Measurements from ENCODE around the gene DUSP28. TPM values are rescaled to one million over a fixed set of nuclear protein-coding genes. Genes with fewer than 3 reads are reported as not detected.
"Not testable (repeated sequence)": the region's sequence is repeated elsewhere in the genome, so short reads cannot be mapped to it uniquely, and the experiment has no call there.

DUSP28 gene
- polyA plus RNA-seq (ENCODE audit: insufficient read length in 12 of 12) = 10 to 100 TPM in 8 of 12 donors, 1 to 10 TPM in 3, not detected in 1; 9.1 to 14.3 (median 12.6) TPM
- long read RNA-seq, donor 1, transcript DUSP28-201 (3 exons, 1,555 nt) = major isoform, 5 of 10 reads
- long read RNA-seq, donor 1, partial matches to known transcripts = 0 of 10 reads
- long read RNA-seq, donor 1, other reads (novel, unspliced or antisense) = 0 of 10 reads
- long read RNA-seq, donor 2, partial matches to known transcripts = 0 of 6 reads
- long read RNA-seq, donor 2, other reads (novel, unspliced or antisense) = 0 of 6 reads
- long read RNA-seq, donor 3, partial matches to known transcripts = 0 of 6 reads
- long read RNA-seq, donor 3, other reads (novel, unspliced or antisense) = 0 of 6 reads
- long read RNA-seq, donor 4, partial matches to known transcripts = 0 of 7 reads
- long read RNA-seq, donor 4, other reads (novel, unspliced or antisense) = 0 of 7 reads
- long read RNA-seq, donor 5, partial matches to known transcripts = 0 of 6 reads
- long read RNA-seq, donor 5, other reads (novel, unspliced or antisense) = 0 of 6 reads
- long read RNA-seq, donor 6, partial matches to known transcripts = 0 of 2 reads
- long read RNA-seq, donor 6, other reads (novel, unspliced or antisense) = 0 of 2 reads
- long read RNA-seq, donor 7, partial matches to known transcripts = 0 of 4 reads
- long read RNA-seq, donor 7, other reads (novel, unspliced or antisense) = 0 of 4 reads
- long read RNA-seq, donor 8, partial matches to known transcripts = 0 of 6 reads
- long read RNA-seq, donor 8, other reads (novel, unspliced or antisense) = 0 of 6 reads
- long read RNA-seq, donor 9, partial matches to known transcripts = 0 of 5 reads
- long read RNA-seq, donor 9, other reads (novel, unspliced or antisense) = 0 of 5 reads
- long read RNA-seq, donor 10, partial matches to known transcripts = 0 of 2 reads
- long read RNA-seq, donor 10, other reads (novel, unspliced or antisense) = 0 of 2 reads
- long read RNA-seq, donor 11, partial matches to known transcripts = 0 of 4 reads
- long read RNA-seq, donor 11, other reads (novel, unspliced or antisense) = 0 of 4 reads

- DNase-seq = peak; percentile 82
Measured at GRCh38 chr2:240560084-240560479, at the start of gene DUSP28. Gene DUSP28 (plus strand): TSS chr2:240560357. CDS start chr2:240560685, 328 bp downstream.

- DNase-seq = no peak
Measured at GRCh38 chr2:240510513-240511210, 49.5 kb upstream of the DUSP28 start.

GRCh38 chr2:240511351-240512108 is 48.6 kb upstream of the DUSP28 start:
- DNase-seq = no peak

GRCh38 chr2:240512109-240512485 is 48.1 kb upstream of the DUSP28 start:
- DNase-seq = no peak

GRCh38 chr2:240512666-240513535 is 47.3 kb upstream of the DUSP28 start:
- DNase-seq = no peak

GRCh38 chr2:240513549-240514287 is 46.4 kb upstream of the DUSP28 start:
- DNase-seq = peak; percentile 61

GRCh38 chr2:240514631-240515030 is 45.5 kb upstream of the DUSP28 start:
- DNase-seq = no peak

- no peak for DNase-seq
Measured at GRCh38 chr2:240517342-240517741, 42.8 kb upstream of the DUSP28 start.

GRCh38 chr2:240518981-240519380 is 41.2 kb upstream of the DUSP28 start:
- no peak for DNase-seq

- DNase-seq = peak; percentile 7
Measured at GRCh38 chr2:240519396-240520129, 40.6 kb upstream of the DUSP28 start.

- DNase-seq = no peak
Measured at GRCh38 chr2:240520130-240520973, 39.8 kb upstream of the DUSP28 start.

- no peak for DNase-seq
Measured at GRCh38 chr2:240520974-240521350, 39.2 kb upstream of the DUSP28 start.

GRCh38 chr2:240521885-240522284 is 38.3 kb upstream of the DUSP28 start:
- DNase-seq = not testable (repeated sequence)

- no peak for DNase-seq
Measured at GRCh38 chr2:240522406-240522805, 37.8 kb upstream of the DUSP28 start.

GRCh38 chr2:240523451-240524281 is 36.5 kb upstream of the DUSP28 start:
- no peak for DNase-seq

- no peak for DNase-seq
Measured at GRCh38 chr2:240524963-240525718, 35.0 kb upstream of the DUSP28 start.
